HEK293 (cell line): ENCODE results near the gene C2orf42.

Experiments
- BCL11B ChIP-seq: fragments of 450-650 bp; formaldehyde crosslinking; IDR thresholded peaks from 2 replicates; pipeline ENCODE4 v1.5.1; 2016; ENCODE audit warnings: low read depth, missing biosample characterization, missing genetic modification characterization
- BCL6B ChIP-seq: fragments of 450-650 bp; formaldehyde crosslinking; IDR thresholded peaks from 2 replicates; pipeline ENCODE4 v1.5.1; 2017; ENCODE audit warnings: missing biosample characterization, missing genetic modification characterization
- GLIS1 ChIP-seq: fragments of 450-650 bp; formaldehyde crosslinking; IDR thresholded peaks from 2 replicates; pipeline ENCODE4 v1.5.1; 2016; ENCODE audit warnings: missing biosample characterization, missing genetic modification characterization
- HOXA7 ChIP-seq: sonication (generic); formaldehyde crosslinking; IDR thresholded peaks from 2 replicates; pipeline ENCODE4 v1.8.1; 2022; ENCODE audit warnings: missing genetic modification reagents, borderline replicate concordance
- OVOL3 ChIP-seq: fragments of 450-650 bp; formaldehyde crosslinking; IDR thresholded peaks from 2 replicates; pipeline ENCODE4 v1.5.1; 2016; ENCODE audit warnings: missing biosample characterization, missing genetic modification characterization
- PRDM10 ChIP-seq: fragments of 450-650 bp; formaldehyde crosslinking; IDR thresholded peaks from 2 replicates; pipeline ENCODE4 v1.5.1; 2016; ENCODE audit warnings: missing biosample characterization, missing genetic modification characterization
- PRDM2 ChIP-seq: fragments of 450-650 bp; formaldehyde crosslinking; IDR thresholded peaks from 2 replicates; pipeline ENCODE4 v1.5.1; 2016; ENCODE audit warnings: missing biosample characterization, missing genetic modification characterization, borderline replicate concordance
- PRDM4 ChIP-seq: fragments of 450-650 bp; formaldehyde crosslinking; IDR thresholded peaks from 2 replicates; pipeline ENCODE4 v1.5.1; 2017; ENCODE audit warnings: missing biosample characterization, missing genetic modification characterization
- SP7 ChIP-seq: fragments of 450-650 bp; formaldehyde crosslinking; IDR thresholded peaks from 2 replicates; pipeline ENCODE4 v1.5.1; 2016; ENCODE audit warnings: missing biosample characterization, missing genetic modification characterization
- ZEB2 ChIP-seq: fragments of 450-650 bp; formaldehyde crosslinking; IDR thresholded peaks from 2 replicates; pipeline ENCODE4 v1.5.1; 2016; ENCODE audit warnings: missing biosample characterization, missing genetic modification characterization
- ZFP3 ChIP-seq: fragments of 450-650 bp; formaldehyde crosslinking; IDR thresholded peaks from 2 replicates; pipeline ENCODE4 v1.5.1; 2016; ENCODE audit warnings: low read depth, missing biosample characterization, missing genetic modification characterization
- ZNF133 ChIP-seq: fragments of 450-650 bp; formaldehyde crosslinking; IDR thresholded peaks from 2 replicates; pipeline ENCODE4 v1.5.1; 2016; ENCODE audit warnings: missing biosample characterization, missing genetic modification characterization
- ZNF211 ChIP-seq: fragments of 450-650 bp; formaldehyde crosslinking; IDR thresholded peaks from 2 replicates; pipeline ENCODE4 v1.5.1; 2016; ENCODE audit warnings: low read depth, missing biosample characterization, missing genetic modification characterization
- ZNF221 ChIP-seq: fragments of 450-650 bp; formaldehyde crosslinking; IDR thresholded peaks from 2 replicates; pipeline ENCODE4 v1.5.1; 2017; ENCODE audit warnings: missing biosample characterization, missing genetic modification characterization, borderline replicate concordance
- ZNF302 ChIP-seq: fragments of 450-650 bp; formaldehyde crosslinking; IDR thresholded peaks from 2 replicates; pipeline ENCODE4 v1.5.1; 2016; ENCODE audit warnings: missing biosample characterization, missing genetic modification characterization, low read depth
- ZNF324 ChIP-seq: fragments of 450-650 bp; formaldehyde crosslinking; IDR thresholded peaks from 2 replicates; pipeline ENCODE4 v1.5.1; 2016; ENCODE audit warnings: missing biosample characterization, missing genetic modification characterization
- ZNF394 ChIP-seq: fragments of 450-650 bp; formaldehyde crosslinking; IDR thresholded peaks from 2 replicates; pipeline ENCODE4 v1.5.1; 2016; ENCODE audit warnings: missing biosample characterization, missing genetic modification characterization, mild to moderate bottlenecking, moderate library complexity, borderline replicate concordance
- ZNF433 ChIP-seq: fragments of 450-650 bp; formaldehyde crosslinking; IDR thresholded peaks from 2 replicates; pipeline ENCODE4 v1.5.1; 2016; ENCODE audit warnings: missing biosample characterization, missing genetic modification characterization, low read depth
- ZNF449 ChIP-seq: fragments of 450-650 bp; formaldehyde crosslinking; IDR thresholded peaks from 2 replicates; pipeline ENCODE4 v1.5.1; 2017; ENCODE audit warnings: missing biosample characterization, mild to moderate bottlenecking, missing genetic modification characterization, moderate library complexity
- ZNF544 ChIP-seq: fragments of 450-650 bp; formaldehyde crosslinking; IDR thresholded peaks from 2 replicates; pipeline ENCODE4 v1.5.0; 2017; ENCODE audit warnings: missing biosample characterization, missing genetic modification characterization
- ZNF548 ChIP-seq: fragments of 450-650 bp; formaldehyde crosslinking; IDR thresholded peaks from 2 replicates; pipeline ENCODE4 v1.5.1; 2016; ENCODE audit warnings: missing biosample characterization, missing genetic modification characterization
- ZNF626 ChIP-seq: fragments of 450-650 bp; sonication (Bioruptor Pico); formaldehyde crosslinking; IDR thresholded peaks from 2 replicates; pipeline ENCODE4 v1.5.1; 2018; ENCODE audit warnings: missing biosample characterization, missing genetic modification characterization, inconsistent platforms
- ZNF658 ChIP-seq: fragments of 450-650 bp; formaldehyde crosslinking; IDR thresholded peaks from 2 replicates; pipeline ENCODE4; 2016; ENCODE audit warnings: missing biosample characterization, missing genetic modification characterization
- ZNF670 ChIP-seq: fragments of 450-650 bp; formaldehyde crosslinking; IDR thresholded peaks from 2 replicates; pipeline ENCODE4 v1.5.1; 2016; ENCODE audit warnings: missing biosample characterization, missing genetic modification characterization, low read depth

The C2orf42 gene

GRCh38 chr2:70190418-70191243 is at the start of gene C2orf42 (continued):
- TF ChIP-seq PRDM4 (peak; percentile 21), ZFP3 (tag by site-specific recombination) (no peak), ZNF626 (no peak), BCL11B (tag by site-specific recombination) (peak; percentile 28; the same call in 1 of the 2 replicates), SP7 (tag by site-specific recombination) (peak; percentile 80), PRDM2 (tag by site-specific recombination) (no peak), ZNF133 (tag by site-specific recombination) (no peak), PRDM10 (peak; percentile 55), ZNF302 (tag by site-specific recombination) (no peak), ZNF394 (tag by site-specific recombination) (peak; percentile 69; the same call in 1 of the 2 replicates), ZNF544 (tag by site-specific recombination) (no peak), ZNF670 (tag by site-specific recombination) (no peak), ZNF324 (peak; percentile 77; the same call in 1 of the 2 replicates), ZNF211 (no peak), ZEB2 (tag by site-specific recombination) (peak; percentile 97), ZNF548 (no peak), BCL6B (no peak), ZNF221 (no peak; the same call in 1 of the 2 replicates), HOXA7 (CRISPR knock-in tag) (no peak), OVOL3 (no peak), ZNF449 (tag by site-specific recombination) (0 out of 2 replicates have a peak, but pooled peaks have one; percentile 16), ZNF433 (tag by site-specific recombination) (no peak), ZNF658 (tag by site-specific recombination) (no peak), GLIS1 (peak; percentile 83)
